DMS114 treated with DMSO at 0.1 percent for 48 hours (cell line): ENCODE results near the gene C6orf47.

Experiments
- DNase-seq: peaks from one replicate; lab custom pipeline; 2025; ENCODE audit not compliant: unreplicated experiment; lab: John Stamatoyannopoulos, UW

C6orf47 gene

DNA sequence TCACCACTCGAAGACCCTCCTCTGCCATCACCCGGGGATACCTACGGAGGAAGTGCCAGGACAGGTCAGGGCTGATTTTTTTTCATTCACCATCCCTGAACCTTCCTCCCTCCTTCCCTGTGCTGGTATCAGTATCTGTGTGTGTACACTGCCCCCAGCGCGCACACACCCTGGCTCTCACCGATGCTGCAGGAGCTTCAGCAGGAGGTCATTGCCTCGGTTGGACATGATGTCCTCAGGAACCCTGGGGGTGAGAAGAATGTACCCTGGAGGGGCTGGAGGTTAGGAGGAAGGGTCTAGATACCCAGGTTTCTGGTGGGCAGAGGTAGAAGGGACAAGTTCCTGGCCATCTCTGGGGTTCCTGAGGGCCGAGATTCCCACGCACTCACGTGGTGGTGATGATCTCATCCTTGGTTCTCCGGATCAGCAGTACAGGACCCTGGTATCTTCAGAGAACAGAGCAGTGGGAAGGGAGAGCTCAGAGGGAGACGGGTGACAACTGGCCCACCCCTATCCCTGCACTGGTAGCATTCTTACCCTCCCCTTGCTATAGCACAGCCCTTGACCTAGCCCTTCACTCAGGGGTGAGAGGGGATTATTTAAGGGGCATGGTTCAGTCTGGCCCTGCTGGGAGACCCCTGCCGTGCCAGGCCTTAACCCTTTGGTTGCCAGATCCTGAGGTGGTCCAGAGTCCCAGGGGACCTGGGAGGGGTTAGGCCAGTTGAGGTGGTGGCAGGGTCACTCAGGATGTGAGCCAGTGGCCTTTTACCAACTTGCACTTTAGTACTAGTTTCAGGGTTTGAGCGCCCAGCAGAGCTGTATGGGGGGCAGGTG lies 27.5 kb upstream of the C6orf47 start:
- DNase-seq, result no peak

DNA sequence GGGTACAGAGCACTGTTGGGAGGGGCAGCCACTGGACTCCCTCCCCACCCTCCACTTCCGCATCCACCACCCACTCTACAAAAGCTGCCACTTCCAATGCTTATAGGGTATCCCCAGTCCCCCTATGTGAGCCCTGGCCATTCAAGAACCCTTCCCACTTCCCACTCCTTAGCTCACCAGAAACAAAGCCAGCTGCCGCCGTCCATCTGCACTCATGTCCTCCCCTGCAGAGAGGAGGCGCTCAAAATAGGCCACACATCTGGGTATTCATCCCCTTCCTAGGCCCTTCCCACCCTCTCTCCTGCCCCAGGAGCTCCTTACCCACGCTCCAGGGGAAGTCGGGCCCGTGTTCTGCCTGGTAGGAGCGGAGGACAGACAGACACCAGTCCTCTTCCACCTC lies 26.7 kb upstream of the C6orf47 start:
- DNase-seq, result no peak

DNA sequence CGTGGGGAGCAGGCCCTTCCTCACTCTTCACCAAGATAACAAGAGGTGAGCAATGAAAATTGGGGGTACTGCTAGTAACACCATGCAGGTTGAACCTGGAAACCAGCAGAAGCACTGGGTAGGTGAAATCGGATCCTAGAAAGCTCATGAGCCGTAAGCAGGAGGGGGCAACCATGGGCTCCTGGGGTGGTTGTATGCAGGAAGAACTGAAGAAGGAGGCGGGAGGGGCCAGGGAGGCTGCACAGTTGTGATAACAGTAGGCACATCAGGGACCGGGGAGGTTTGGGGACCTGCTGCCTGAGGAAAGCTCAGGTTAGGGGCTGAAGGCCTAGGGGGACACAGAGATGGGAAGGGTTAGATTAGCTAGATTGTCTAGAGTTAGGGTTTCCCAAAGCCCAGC lies 25.9 kb upstream of the C6orf47 start:
- no peak for DNase-seq

DNA sequence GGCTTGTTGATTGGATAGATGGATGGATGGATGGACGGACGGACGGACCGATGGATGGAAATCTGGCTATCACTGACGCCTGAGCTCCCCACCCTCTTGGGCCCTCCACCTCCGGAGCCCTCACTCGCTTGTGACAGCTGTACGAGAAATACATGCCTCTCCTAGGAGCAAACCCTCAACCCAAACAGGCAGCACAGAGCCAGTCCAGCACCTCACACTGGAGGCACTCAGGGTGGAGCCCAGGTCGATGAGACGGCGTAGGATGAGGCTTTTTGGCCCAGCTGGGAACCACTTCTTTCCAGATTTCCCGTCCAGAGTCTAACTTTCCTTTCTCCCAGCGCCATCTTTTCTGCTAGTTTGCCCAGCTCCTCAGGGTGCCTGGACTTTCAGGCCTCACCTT lies 23.0 kb upstream of the C6orf47 start:
- DNase-seq, result no peak

DNA sequence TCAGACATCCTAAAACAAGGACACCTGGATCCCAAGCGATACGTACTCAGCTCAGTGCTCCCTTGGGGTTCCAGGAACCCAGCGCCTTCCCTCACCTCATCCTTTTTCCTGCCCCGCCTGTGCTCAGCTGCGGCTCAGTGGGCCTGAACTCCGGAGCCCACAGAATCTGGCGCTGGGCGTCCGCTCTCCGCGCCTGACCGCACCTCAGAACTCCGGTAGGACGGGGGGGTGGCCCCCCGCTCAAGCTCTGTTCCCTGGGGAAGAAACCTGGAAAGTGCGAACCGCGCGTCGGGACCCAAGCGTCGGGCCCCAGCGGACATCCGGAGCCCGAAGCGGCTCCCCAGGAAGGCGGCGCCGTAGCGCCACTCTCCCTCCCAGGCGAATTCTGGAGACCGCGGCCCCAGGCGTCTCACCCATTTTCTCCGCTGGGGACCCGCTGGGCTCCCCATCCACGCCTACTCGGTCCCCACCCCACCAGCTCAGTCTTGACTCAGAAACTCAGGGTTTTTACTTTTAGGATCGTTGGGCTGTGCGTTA lies 20.6 kb upstream of the C6orf47 start:
- DNase-seq, result peak; percentile 43

DNA sequence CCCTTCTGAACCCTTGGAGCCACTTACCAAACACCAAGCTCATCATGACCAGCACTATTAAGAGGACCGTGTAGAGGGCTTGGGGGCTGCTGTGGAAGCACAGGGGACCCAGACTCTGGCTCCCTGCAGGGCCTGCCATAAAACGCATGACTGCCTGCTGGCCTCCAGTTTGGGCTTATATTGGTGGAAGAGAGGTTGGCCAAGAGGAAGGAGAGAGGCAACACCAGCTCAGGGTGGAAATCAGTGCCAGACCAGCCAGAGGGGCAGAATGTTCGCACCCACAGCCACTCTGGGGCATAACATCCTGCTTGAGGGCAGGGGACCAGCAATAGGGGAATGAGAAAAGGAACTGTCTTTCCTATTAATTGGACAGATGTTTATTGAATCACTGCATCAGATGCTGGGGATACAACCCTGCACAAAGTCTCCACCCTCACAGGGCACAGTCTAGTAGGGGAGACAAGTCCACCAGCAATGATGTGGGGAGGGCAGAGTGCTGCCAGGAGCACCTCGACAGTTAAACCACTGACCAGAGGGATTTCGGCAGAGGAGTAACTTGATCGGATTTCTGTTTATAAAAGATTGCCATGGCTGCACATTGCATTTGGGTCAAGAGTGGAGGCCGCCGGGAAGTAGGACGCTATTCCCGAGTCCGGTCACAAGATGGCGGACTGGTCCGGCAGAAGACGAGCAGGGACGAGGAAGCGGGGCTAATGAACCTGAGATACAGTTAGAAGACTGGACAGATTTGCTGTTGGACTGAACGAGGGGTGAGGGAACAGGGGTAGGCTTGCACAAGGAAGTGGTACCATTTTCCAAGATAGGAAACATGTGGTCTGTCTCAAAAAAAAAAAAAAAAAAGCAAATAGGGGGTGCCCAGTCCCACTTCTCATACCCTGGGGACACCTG lies 19.9 kb upstream of the C6orf47 start, which contains the start of gene LY6G5C:
TSS of gene LY6G5C (minus strand) at position 842 of the 909 bp plus-strand sequence. CDS start at position 148, 694 bp downstream.
- peak; percentile 87 for DNase-seq

DNA sequence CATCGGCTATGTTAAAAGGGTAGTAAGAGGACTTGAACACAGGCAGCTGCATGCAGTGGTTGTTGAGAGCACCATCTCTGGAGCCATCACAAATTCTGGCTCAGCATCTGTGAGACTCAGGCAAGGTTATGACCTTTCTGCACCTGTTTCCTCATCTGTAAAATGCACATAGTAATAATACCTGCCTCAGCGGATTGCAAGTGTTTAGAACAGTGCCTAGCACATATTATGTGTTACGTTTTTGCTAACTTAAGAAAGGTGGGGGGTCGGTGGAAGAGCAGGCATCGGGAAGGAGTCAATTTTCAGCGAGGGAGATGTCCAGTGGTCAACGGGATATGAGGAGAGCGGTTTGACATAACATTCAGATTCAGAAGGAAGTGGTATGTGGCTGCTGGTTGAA lies 17.4 kb upstream of the C6orf47 start:
- DNase-seq, result no peak

DNA sequence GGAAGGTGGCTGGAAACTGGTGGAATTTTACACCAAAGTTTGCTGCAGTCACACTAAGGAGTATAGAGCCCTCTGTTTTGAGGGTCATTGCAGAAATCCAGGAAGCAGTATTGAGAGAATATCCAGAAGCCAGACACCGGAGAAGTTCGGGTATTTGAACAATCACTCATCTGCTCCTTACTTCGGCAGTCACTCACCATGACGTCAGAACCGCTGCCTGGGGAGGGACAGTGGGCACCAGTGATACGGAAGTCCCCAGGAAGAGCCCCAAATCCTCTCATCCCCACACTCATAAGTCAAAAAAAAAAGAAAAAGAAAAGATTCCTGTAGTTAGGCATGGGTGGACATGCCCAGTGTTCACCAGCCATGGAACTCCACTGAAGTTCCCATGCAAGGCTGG lies 16.3 kb upstream of the C6orf47 start:
- no peak for DNase-seq

DNA sequence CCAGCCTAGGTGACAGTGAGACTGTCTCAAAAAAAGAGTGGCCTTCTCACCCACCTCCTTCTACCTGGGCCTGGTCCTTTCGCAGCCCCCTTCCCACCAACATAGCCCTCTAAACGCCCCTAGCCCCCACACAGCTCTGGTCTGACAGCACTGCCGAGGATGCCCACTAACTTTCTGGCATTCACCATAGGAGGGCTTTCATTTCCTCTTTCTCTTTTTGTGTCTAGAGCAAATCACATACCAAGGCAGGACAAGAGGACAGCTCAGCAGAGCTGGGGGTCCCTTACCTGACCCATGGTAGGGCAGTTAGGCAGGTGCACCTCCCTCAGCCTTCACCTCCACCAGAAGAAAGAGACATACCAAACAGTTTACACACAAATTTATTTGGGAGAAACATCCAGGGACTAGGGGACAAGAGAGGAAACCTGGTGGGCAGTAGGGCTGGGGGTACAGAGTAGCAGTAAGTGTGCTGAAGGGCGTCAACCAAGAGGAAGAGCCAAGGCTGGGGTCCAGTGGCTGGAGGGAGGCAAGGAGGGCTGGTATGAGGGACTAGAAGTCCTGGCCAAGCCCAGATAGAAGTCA lies 15.8 kb upstream of the C6orf47 start:
- DNase-seq, result no peak

DNA sequence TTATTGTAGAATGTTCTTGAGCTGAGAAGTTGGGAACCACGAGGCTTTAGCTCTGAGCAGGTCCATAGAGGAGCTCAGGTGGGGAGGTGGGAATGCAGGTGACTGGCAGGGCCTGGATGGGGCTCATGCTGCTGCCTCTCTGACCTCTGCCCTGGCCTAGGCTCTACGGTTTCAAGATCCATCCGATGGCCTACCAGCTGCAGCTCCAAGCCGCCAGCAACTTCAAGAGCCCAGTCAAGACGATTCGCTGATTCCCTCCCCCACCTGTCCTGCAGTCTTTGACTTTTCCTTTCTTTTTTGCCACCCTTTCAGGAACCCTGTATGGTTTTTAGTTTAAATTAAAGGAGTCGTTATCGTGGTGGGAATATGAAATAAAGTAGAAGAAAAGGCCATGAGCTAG lies 9.1 kb upstream of the C6orf47 start, which contains the start of gene LY6G5B:
TSS of gene LY6G5B (plus strand) at position 301 of the 400 bp plus-strand sequence. CDS start 975 bp downstream, outside the sequence.
- DNase-seq, result no peak

DNA sequence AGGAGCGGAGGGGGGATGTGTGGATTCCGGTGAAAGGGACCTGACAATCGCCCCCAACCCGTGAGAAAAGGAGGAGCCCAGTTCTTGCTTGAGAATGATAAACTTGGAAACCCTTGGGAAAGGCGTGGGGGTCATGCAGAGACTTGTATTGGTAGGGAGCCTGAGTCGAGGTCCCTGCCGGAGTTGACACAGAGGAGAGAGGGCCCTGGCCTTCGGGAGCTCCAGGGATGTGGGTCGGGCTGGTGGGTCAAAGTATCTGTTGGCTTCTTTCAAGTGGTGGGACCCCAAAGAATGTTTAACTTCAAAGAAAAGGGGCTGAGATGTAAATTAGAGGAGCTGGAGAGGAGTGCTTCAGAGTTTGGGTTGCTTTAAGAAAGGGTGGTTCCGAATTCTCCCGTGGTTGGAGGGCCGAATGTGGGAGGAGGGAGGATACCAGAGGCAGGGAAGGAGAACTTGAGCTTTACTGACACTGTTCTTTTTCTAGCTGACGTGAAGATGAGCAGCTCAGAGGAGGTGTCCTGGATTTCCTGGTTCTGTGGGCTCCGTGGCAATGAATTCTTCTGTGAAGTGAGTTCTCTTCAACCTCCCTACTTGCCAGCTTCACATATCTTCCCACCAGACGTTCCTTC lies 5.9 kb upstream of the C6orf47 start:
- DNase-seq, result no peak

DNA sequence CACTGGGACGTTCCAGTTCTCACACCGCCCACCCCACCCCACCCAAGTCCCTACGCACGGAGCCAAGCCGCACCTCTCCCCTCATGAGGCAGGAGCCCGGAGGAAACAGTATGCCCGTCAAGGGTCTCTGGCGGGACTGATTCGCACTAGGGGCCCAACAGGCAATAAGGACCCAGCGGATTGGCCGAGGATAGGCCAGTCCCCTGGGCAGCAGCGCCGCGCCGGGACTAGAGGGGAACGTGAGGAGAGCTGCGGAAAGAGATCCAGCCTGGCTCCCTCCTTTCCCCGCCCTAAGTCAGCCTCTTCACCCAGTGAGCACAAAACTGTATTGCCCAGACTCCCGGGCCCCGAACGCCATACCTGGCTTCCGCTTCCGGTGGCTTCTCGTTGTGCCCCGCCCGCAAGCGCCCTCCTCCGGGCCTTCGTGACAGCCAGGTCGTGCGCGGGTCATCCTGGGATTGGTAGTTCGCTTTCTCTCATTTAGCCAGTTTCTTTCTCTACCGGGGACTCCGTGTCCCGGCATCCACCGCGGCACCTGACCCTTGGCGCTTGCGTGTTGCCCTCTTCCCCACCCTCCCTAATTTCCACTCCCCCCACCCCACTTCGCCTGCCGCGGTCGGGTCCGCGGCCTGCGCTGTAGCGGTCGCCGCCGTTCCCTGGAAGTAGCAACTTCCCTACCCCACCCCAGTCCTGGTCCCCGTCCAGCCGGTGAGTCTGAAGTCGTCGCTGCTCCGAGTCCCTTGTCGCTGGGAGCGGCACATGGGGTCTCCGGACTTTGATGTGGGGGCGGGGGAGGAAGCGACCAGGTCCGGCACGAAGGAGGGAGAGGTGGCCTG lies 5.1 kb upstream of the C6orf47 start, which contains the start of gene CSNK2B:
TSS of gene CSNK2B (plus strand) at position 580 of the 836 bp plus-strand sequence. CDS start 752 bp downstream, outside the sequence.
- peak; percentile 99 for DNase-seq

DNA sequence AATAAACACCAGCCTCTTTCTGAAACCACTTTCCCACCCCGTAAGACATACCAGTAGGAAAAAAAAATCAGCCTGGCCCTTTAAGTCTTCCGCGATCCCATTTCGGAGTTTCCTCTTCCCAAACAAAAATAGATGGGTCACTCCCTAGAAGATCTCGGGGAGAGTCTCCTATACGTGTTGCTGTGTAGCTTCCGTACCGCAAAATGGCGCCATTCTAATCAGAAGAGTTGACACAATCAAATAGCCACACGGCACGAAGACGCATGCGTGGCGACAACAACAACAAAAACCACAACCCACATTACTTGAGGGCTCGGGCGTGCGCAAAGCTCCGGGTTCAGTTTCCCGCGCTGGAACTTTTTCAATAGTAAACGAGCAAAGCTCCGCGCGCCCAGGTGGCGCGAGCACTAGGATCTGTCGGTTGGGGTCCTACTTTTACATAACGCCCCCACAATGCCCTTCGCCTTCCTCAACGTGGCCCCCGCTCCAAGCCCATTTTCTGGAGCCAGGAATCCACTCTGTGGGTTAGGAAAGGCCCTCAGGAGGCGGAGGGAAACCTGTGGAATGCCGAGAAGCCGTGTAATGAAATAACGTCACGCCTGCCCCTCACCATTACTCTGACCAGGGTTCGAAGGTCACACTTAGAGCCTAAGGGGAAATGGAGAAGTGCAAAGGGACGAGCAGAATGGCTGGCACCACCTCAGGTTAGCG lies 4.4 kb upstream of the C6orf47 start, which contains the start of gene GPANK1:
TSS of gene GPANK1 (minus strand) at position 208 of the 711 bp plus-strand sequence. CDS start 519 bp downstream, outside the sequence.
- DNase-seq, result peak; percentile 93

DNA sequence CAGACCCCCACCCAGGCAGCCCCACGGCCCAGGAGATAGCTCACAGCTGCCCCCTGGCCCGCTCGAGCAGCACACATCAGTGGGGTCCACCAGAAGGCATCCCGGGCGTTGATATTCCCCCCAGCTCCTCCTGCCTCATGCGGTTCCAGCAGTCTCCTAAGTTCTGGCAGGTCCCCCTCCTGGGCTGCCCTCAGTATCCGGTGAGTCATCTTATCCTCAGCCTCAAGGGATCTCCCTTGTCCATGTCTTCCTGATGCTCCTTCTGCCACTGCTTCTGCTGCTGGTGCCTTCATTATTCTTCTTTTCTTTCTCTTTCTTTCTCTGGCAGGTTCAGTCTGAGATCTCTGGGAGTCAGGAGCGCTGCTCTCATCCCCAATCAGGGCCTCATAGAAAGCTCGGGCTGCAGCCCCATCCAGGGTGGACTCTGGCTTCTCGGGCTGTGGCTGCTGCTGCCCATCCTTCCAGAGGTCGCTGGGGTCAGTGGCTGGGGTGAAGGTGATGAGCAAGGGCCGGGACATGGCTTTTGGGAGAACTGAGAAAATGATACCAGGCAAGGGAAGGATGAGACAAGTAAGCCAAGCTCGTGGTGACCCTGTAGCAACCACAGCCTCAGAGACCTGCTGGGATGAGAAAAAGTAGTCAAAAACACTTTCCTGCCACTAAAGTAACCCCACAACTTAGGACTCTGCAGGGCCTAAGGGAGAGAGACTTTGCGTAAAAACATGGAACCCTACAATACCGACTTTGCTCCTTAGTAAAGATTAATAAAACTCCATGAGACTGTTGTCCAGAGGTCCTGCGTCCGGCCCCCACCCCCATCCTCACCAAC lies 3.6 kb upstream of the C6orf47 start:
- no peak for DNase-seq

DNA sequence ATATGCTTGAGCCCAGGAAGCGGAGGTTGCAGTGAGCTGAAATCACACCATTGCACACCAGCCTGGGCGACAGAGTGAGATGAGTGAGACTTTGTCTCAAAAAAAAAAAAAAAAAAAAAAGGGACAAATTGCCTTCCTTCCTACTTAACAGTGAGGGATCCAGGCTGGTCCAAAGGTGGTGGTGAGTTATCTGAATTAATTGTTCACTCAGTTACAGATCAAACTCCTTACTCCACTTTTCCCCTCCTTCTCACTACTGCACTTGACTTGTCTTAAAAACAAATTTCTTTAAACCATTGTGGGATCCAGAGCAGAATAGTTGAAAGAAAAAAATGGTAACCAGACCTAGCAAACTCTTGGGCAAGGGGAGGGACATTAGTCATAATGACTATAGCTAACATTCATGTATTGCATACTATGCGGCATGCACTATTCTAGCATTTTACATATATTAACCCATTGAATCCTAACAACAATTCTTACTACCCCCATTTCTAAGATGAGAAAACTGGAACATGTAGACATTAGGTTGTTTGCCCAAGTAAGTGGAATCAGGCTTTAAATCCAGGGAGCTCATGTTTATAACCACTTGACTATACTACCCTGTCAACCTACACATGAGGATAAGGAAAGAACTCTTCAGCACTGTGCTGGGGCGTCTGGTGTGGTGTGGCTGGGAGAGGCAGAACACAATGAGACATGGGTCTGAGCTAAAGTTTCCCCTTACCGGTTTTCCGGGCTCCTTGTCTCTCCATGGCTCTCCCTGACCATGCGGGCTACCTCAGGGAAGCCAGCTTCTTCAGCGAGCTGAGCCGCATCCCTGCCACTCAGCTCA lies 2.8 kb upstream of the C6orf47 start:
- no peak for DNase-seq

DNA sequence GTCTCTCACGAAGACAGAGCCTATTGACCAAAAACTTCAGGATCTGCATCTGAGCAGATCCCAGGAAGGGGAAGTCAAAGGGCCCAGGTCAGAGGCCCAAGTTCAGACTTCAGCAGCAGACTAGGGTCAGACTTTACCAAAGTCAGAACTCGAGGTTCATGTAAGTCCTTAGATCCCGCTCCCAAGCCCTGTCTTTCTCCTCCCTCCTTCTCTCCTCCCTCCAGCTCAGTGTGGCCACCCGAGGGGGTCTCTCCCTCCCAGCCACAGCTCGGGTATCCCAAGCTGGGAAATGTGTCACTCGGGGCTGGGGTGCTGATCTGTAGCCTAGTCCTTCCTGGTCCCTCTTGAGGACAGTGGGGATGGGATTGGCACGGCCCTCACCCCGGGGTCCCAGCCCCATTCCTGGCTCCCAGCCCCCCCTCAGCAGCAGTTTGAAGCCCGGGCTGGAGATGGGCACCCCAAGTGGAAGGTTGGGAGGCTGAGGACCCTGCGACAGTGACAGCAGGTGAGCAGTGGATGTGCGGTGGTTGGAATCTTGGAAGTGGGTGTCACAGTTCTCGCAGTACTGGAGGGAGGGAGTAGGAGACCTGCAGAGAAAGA lies 1.6 kb upstream of the C6orf47 start:
- DNase-seq, result no peak
